Type B pancreatic cell (in vitro differentiated cells): ENCODE results near the gene ZNF883. TPM values are rescaled to one million over a fixed set of nuclear protein-coding genes. Genes with fewer than 3 reads are reported as not detected.

Source experiments
- DNase-seq: peaks from one replicate; pipeline ENCODE4 v3.0.0; 2021; ENCODE audit warnings: mixed read lengths; ENCODE audit not compliant: unreplicated experiment; ENCODE audit errors: extremely low spot score
- H3K27ac Mint-ChIP-seq: 2 replicates; pipeline ENCODE4 v1.8.0; 2021; ENCODE audit warnings: mild to moderate bottlenecking, mixed read lengths
- H3K27me3 Mint-ChIP-seq: 2 replicates; pipeline ENCODE4 v1.8.0; 2021; ENCODE audit warnings: mixed read lengths
- H3K36me3 Mint-ChIP-seq: 2 replicates; pipeline ENCODE4 v1.8.0; 2021; ENCODE audit warnings: mixed read lengths
- H3K4me1 Mint-ChIP-seq: one replicate; pipeline ENCODE4 v1.8.0; 2021; ENCODE audit warnings: mixed read lengths; ENCODE audit not compliant: unreplicated experiment
- H3K4me3 Mint-ChIP-seq: 2 replicates; pipeline ENCODE4 v1.8.0; 2021; ENCODE audit warnings: mild to moderate bottlenecking, mixed read lengths
- H3K9me3 Mint-ChIP-seq: 2 replicates; pipeline ENCODE4 v1.8.0; 2021; ENCODE audit warnings: mixed read lengths
- total RNA-seq: library from RNA; stranded (reverse); gene quantifications from 2 replicates; pipeline ENCODE4 v1.2.1, GENCODE V29; 2021; ENCODE audit warnings: low replicate concordance
- TF ChIP-seq, protein P1 (sequence below): fragments of 200-600 bp; sonication (generic); conservative IDR thresholded peaks from 2 replicates; pipeline ENCODE4 v1.5.0; 2021; ENCODE audit warnings: antibody characterized with exemption, mild to moderate bottlenecking

ZNF883 gene
- total RNA-seq, 1 donor from 2014 or later = 7.9 TPM

DNA sequence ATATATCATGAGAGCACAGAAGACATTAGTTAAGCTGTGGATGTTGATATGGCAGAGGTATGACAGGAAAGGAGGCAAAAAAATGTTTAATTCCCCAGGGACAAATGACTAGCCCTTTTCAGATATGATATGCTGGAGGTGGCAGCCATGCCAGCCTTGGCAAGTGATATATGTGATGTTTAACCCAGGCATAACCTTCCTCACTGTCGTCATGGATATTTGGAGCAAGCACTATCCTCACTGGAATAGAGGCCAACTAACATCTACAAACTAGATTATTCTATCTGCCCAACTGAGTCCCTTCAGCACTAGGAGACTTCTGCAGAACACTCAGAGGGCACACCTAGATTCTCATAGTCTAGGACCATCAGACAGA, 94.0 kb downstream of the ZNF883 start:
- no peaks in the 10 kb centered on the region for H3K36me3 Mint-ChIP-seq
- H3K27me3 Mint-ChIP-seq = peaks cover 32% of the 10 kb centered on the region
- H3K9me3 Mint-ChIP-seq = no peaks in the 10 kb centered on the region
- TF ChIP-seq, protein P1, sequence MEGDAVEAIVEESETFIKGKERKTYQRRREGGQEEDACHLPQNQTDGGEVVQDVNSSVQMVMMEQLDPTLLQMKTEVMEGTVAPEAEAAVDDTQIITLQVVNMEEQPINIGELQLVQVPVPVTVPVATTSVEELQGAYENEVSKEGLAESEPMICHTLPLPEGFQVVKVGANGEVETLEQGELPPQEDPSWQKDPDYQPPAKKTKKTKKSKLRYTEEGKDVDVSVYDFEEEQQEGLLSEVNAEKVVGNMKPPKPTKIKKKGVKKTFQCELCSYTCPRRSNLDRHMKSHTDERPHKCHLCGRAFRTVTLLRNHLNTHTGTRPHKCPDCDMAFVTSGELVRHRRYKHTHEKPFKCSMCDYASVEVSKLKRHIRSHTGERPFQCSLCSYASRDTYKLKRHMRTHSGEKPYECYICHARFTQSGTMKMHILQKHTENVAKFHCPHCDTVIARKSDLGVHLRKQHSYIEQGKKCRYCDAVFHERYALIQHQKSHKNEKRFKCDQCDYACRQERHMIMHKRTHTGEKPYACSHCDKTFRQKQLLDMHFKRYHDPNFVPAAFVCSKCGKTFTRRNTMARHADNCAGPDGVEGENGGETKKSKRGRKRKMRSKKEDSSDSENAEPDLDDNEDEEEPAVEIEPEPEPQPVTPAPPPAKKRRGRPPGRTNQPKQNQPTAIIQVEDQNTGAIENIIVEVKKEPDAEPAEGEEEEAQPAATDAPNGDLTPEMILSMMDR = no peak
- H3K4me1 Mint-ChIP-seq = no peaks in the 10 kb centered on the region
- no peak overlapping the region for H3K4me3 Mint-ChIP-seq
- DNase-seq = no peak
- H3K27ac Mint-ChIP-seq = no peak overlapping the region

- H3K4me3 Mint-ChIP-seq = no peak overlapping the region
- TF ChIP-seq, protein P1 = no peak
- no peaks in the 10 kb centered on the region for H3K4me1 Mint-ChIP-seq
- no peaks in the 10 kb centered on the region for H3K36me3 Mint-ChIP-seq
- no peak for DNase-seq
- H3K27me3 Mint-ChIP-seq = peaks cover 28% of the 10 kb centered on the region
- no peak overlapping the region for H3K27ac Mint-ChIP-seq
- no peaks in the 10 kb centered on the region for H3K9me3 Mint-ChIP-seq
Observed at GRCh38 chr9:112917047-112917986, 94.7 kb downstream of the ZNF883 start.

DNA sequence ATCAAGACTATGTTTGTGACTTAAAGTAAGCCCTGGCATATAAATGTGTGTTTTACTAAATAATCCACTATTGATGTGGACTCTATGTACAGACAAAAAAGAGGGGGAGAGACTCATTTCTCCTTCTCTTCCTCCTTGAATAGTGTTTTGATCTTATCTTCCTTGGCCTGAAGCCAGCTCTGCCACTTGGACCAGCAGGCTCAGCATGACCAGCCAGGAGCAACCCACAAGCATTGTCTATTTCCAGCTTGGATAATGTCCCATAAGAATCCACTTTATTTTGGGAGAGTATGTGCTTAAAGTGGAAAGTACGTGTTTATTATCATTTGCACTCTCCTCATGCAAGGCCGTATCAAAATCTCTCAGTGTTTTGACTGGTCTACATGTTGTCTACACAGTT, 97.5 kb downstream of the ZNF883 start:
- H3K4me1 Mint-ChIP-seq = no peaks in the 10 kb centered on the region
- DNase-seq = no peak
- H3K36me3 Mint-ChIP-seq = no peaks in the 10 kb centered on the region
- H3K4me3 Mint-ChIP-seq = no peak overlapping the region
- H3K27ac Mint-ChIP-seq = no peak overlapping the region
- TF ChIP-seq, protein P1 = no peak
- H3K9me3 Mint-ChIP-seq = no peaks in the 10 kb centered on the region
- H3K27me3 Mint-ChIP-seq = peaks cover 10% of the 10 kb centered on the region

DNA sequence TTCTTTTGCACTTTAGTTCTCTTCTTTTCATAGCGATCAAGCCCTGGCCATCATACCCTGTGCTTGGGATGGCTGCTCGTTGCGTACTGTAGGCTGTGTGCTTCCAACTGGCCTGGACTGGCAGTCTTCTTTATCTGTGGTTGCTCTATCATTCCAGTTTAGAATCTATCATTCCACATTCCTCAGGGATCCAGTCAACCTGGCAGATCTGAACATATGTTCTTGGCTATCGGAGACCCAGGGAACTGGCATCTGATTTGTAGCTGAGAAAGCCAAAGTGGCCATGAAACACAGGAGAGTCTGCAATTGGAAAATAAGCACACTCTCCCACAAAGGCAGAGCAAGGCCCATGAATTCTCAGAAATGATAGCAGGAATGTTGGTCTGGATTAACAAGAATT, 98.7 kb downstream of the ZNF883 start:
- TF ChIP-seq, protein P1 = no peak
- Mint-ChIP-seq H3K4me3 (no peak overlapping the region), H3K36me3 (no peaks in the 10 kb centered on the region), H3K4me1 (no peaks in the 10 kb centered on the region), H3K27ac (no peak overlapping the region), H3K9me3 (no peaks in the 10 kb centered on the region), H3K27me3 (peaks cover 8% of the 10 kb centered on the region)
- DNase-seq = no peak

GRCh38 chr9:112912636-112913035, 99.4 kb downstream of the ZNF883 start:
- TF ChIP-seq, protein P1 = no peak
- H3K9me3 Mint-ChIP-seq = no peaks in the 10 kb centered on the region
- H3K4me1 Mint-ChIP-seq = no peaks in the 10 kb centered on the region
- no peak for DNase-seq
- peaks cover 8% of the 10 kb centered on the region for H3K27me3 Mint-ChIP-seq
- H3K36me3 Mint-ChIP-seq = no peaks in the 10 kb centered on the region
- H3K4me3 Mint-ChIP-seq = no peak overlapping the region
- H3K27ac Mint-ChIP-seq = no peak overlapping the region
